ENCODE results near the gene TMEM50B.
"Not testable (repeated sequence)": the region's sequence is repeated elsewhere in the genome, so short reads cannot be mapped to it uniquely, and the experiment has no call there.

The TMEM50B gene

DNA sequence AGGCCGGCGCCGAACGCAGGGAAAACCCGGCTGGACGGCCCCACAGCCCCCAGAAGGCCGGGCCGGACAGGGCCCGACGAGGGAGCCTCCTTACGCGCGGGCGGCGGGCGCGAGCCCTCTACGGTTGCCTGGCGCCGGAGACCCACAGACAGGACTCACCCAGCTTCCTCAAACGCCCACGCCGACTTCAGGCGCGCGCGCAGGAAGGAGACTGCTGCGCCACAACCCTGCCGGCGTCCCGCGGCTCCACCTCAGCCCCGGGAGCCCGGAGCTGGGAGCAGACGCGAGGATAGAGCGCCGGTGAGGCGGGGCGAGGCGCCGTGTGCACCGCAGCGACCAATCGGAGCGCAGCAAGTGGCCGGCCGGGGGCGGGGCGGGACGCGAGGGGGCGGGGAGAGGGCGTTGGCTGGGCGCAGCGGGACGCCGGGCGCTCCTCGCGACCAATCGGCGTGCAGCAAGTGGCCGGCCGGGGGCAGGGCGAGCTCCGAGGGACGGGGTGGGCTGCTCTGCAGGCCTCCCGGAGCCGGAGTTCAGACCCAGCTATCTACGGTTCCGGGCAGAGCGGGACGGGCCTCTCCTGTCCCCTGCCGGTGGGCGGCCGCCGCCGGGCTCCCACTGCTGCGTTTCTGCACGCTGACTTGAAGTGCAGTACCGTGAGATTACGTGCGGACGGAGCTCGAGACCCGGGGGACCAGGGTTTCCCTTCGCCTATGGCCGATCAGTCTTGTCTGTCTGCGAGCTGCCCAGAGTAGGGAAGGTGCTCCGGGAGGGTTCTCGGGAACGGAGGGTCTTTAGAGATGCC lies at the start of gene TMEM50B:
TSS of gene TMEM50B (minus strand) at position 296 of the 802 bp plus-strand sequence. CDS start 11,089 bp downstream, outside the sequence.
- peak; percentile 97 for DNase-seq

DNA sequence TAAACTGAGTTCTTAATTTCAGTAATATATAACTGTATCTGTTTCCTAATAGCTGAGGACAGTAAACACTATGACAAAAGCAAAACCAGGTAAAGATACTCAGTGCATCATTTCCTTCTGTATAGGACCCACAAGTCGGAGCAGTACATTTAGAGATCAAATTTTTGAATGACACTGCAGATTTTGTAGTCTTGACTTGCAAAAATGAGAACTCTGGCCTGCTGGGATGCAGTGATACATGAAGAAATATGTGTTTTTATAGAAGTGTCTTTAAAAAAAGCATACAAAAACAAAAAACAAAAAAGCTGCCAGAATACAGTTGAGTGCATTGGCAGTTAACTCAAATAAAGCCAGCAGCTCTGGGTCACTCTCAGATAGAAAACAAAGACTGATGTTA lies 43.2 kb upstream of the TMEM50B start:
- no peak for DNase-seq

DNA sequence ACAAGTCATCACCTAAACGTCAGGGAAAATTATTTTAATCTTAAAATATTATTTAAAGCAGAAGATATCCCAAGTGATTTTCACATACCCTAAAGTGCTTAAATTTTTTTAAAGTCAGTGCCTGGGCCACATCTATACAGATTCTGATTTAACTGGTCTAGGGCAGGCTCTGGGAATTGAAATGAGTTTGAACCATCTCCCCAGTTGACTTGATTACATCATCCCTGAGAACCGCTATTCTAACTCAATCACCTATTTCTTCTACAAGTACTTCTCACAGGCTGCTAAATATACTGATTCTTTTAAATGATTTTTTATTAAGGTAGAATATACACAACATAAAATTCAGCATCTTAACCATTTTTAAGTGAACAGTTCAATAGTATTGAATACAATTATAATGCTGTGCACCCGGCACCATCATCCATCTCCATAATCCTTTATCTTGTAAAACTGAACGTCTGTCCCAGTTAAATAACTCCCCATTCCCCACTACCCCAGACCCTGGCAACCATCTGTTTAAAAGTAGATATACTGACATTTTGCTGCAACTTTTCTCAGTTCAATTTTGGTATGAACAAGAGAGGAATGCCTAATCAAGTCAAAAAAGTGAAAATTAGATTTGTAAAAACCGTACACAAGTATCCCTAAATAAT lies 42.7 kb upstream of the TMEM50B start:
- no peak for DNase-seq

DNA sequence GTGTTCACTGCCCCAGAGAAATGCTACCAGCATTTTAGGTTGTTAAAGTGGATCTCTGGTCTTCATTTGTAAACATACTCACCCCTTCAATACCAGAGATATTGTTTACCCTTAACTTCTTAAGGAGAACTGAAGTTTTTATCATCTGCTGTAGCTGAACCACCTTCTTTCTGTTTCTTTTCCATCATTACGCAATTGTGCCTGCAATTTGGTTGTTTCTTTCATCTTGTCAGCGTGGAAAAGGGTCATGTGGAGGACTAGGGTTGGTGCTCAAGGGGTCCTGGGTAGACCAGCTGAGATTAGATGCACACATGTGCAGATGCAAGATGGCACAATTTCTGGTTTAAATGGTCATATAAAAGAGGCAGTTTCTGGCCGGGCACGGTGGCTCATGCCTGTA lies 39.1 kb upstream of the TMEM50B start:
- no peak for DNase-seq

DNA sequence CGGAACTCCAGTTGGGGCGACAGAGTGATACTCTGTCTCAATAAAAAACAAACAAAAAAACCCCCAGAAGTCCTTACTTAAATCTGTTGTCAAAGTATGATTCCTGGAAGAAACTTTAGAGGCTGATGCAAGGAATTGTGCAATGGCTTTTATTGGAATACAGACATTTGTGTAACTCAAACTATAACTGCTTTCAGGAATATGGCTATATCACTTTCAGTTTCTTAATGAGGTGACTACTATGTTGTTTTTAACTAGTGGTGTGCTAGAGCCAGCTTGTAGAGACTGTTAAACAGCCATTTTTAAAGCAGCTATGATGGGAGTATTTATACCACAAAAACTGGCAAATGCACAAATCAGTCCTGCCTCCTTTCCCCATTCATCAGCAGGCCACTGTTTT lies 34.5 kb upstream of the TMEM50B start:
- DNase-seq = no peak

DNA sequence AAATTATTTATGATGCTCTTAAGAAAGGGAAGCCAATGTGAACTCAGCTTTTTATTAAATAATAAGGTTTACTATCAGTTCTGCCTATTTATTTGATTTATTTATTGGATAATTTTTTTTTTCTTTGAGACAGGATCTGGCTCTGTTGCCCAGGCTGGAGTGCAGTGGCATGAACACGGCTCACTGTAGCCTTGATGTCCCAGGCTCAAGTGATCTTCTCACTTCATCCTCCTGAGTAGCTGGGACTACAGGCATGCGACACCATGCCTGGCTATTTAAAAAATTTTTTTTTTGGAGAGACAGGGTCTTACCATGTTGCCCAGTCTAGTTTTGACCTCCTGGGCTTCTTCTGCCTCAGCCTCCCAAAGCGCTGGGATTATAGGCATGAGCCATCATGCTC lies 32.7 kb upstream of the TMEM50B start:
- no peak for DNase-seq

DNA sequence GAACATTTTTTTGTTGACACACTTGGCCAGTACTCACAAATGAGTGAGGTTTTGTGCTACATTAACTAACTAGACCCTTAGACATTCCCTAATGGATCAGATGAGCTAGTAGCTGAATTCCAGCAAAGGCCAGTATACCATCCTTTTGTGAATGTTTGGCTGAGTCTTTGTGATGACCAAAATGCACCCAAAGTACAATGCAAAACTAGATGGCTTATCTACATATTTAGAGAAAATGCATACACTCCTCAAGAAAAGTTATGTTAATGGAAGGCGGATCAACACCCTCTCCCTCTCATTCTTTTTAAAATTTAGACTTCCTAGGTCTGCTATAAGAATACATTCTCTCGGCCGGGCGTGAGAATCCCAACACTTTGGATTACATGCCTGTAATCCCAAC lies 31.9 kb upstream of the TMEM50B start:
- no peak for DNase-seq

DNA sequence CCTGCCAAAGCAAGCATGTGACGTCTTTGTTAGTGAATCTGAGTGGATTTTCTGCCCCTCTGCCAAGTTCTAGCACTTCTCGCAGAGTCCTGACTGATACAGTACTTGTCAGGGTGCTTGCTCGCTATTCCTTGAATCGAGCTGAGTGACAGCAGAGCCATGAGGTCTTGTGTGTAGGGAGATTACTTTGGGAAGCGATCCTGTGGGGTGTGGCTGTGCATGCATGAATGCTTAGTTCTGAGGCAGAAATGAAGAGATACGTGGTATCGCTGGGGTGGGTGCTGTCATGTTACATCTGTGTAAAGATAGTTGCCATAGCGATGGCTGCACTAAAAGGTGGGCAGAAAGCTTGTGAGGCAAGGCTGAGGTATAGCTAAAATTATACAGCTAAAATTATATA lies 31.1 kb upstream of the TMEM50B start:
- no peak for DNase-seq

DNA sequence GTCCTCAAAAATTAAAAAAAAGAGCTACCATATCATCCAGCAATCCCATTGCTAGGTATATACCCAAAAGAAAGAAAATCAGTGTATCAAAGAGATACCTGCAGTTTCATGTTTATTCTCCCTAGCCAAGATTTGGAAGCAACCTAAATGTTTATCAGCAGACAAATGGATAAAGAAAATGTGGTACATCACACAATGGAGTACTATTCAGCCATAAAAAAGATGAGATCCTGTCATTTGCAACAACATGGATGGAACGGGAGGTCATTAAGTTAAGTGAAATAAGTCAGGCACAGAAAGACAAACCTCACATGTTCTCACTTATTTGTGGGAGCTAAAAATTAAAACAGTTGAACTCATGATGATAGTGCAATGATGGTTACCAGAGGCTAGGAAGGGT lies 27.2 kb upstream of the TMEM50B start:
- DNase-seq = not testable (repeated sequence)

DNA sequence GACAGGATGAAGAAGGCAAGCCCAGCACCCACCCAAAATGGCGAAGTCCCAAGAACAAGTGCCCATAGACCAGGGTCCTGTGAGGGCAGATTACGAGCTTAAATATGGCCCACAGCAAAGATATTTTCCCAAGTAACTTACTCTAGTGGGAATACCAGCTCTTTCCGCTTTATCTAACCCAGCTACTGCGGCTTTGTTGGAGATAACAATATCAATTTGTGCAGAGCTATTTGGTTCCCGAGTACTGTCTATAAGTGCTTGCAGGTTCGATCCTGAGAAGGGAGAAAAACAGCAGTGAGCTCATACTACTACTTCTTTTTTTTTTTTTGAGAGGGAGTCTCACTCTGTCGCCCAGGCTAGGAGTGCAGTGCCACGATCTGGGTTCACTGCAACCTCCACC lies 26.1 kb upstream of the TMEM50B start:
- DNase-seq = no peak

DNA sequence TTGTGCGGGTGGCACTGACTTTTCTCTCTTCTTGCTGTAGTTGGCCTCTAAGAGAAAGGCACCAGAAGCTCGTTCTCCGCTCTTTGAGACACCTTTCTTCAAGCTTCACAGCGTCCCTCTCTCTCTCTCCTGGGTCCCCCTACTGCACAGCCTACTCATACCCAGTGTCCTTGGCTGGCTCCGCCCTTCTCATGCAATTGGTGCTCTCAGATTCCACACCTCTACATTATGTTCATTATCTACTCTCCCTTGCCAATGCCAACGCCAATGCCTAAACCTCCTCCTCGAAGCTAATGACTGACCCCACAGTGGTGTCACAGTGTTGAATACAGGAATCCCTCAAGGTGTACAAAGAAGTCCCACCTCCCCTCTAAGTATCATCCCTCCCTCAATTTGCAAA lies 16.6 kb upstream of the TMEM50B start:
- no peak for DNase-seq

DNA sequence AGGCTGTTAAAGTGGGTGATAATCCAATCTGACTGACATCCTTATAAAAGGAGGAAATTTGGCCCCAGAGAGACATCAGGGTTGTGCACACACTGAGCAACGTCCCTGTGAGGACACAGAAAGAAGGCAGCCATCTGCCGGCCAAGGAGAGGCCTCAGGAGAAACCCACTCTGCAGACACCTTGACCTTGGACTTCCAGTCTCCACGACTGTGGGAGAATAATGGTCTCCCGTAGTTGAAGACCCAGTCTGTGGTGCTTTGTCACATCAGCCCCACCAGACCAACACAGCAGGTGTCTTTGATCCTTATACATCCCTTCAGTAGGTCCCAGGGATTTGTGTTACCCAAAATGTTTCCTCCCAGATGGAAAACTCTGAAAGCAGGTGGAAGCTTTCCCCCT lies 16.0 kb upstream of the TMEM50B start:
- DNase-seq = no peak

DNA sequence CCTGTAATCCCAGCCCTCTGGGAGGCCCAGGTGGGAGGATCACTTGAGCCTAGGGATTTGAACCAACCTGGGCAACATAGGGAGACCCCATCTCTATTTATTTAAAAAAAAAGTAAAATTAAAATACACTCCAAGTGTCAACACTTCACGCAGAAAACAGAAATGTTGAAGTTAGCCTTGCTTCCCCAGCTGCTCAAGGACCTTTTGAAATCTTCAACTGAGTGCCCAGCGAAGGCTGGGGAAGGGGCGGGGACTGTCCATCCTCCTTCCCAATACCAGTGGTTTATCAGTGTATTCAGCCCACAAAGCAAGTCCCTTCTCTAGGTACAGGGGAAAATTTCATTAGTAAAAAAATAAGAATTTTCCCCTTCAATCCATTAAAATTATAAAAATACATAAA lies 14.0 kb upstream of the TMEM50B start:
- no peak for DNase-seq

DNA sequence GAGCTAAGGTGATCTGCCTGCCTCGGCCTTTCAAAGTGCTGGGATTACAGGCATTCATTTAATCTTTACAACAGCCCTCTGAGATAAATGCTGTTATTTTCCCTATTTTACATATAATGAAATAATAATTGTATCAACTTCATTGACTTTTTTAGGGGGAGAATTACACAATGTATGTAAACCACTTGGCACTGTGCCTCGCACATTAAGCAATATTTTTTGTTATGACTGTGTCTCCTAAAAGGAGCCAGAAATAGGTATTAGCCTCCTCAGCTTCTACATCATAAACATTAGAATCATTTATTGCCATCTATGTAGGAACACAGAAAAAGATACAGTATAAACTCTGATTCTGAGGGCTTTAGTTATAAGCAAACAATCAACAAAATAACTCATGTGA lies 12.8 kb upstream of the TMEM50B start:
- no peak for DNase-seq

DNA sequence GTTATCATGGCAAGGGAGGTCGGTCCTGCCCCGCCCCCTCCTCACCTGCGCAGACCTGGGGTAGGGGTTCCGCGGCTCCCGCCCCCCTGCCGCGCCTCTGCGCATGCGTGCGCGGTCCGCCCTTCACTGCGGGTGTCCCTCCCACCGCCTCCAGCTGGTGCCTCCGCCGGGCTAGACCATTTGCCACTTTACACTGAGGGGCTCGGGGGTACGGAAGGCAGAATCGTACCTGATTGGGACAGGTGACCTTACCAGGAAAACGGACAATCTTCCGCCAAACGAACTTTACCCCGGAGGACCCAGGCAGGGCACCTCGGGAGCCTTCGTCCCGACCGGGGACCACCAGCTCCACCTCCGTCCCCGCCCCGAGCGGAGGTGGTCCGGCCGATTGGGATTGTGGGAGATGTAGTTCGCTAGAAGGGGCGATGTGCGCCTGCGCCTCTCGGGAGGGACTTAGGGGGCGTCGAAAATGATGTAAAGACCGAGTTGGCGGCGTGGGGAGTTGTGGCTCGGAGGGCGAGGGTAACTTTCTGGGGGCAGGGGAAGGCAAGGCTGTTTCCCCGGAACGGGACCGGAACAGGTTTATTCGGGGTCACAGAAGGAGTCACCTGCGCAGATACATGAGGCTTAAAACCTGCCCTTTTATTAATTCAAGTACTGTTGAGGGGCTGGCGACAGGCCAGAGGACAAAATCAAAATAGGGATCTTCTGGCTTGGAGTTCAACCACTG lies 11.8 kb upstream of the TMEM50B start, which contains the start of gene DNAJC28:
TSS of gene DNAJC28 (minus strand) at position 344 of the 730 bp plus-strand sequence. CDS start 2,323 bp downstream, outside the sequence.
- DNase-seq = peak; percentile 94

DNA sequence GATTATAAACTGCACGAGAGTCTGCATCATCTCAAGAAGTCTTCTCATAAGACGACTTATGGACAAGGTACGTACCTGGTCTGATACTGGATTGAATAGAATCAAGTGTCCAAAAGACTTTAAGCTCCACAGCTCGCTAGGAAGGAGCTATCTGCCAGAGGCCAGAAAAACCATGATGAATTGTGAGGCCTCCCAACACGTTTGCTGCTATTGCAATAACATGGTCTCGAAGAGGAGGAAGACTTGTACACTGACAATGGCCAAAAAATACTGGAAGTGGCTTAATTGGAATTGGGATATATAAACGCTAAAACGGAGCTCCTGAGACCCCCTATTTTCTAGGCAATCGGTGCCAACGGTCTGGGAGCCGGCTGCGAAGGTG lies 11.2 kb upstream of the TMEM50B start:
- no peak for DNase-seq

DNA sequence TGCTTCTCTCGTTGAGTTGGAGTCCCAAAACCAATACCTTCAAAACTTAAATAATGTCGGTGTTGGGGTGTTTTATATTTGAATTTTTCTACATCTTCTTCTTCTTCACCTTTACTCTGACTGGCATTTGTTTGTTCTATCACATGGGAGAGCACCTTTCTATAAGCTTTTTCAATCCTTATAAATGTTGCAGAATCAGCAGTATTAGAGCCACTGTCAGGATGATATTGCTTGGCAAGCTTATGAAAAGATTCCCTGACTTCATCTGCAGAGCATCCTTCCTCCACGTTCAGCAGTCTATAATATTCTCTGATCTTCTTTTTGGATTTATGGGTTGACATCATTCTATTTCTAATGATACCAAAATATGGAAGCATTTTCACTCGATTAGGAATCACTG lies 9.2 kb upstream of the TMEM50B start:
- no peak for DNase-seq

DNA sequence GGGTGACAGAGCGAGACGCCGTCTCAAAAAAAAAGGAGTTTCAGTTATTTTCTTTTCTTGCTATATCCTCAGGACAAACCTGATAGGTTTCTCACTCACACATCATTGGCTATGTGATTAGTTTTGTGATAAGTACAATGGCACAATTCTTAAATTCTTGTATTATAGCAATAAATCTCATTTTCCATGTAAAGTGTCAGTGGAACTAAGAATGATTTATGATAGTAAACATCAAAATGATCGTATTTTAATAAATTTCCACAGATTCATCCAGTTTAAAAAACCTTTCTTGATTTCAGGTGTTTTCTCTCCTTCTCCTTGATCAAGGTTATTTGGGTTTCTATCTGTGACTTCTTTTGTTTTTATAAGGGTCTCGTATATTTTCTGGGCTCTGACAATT lies 8.2 kb upstream of the TMEM50B start:
- no peak for DNase-seq

DNA sequence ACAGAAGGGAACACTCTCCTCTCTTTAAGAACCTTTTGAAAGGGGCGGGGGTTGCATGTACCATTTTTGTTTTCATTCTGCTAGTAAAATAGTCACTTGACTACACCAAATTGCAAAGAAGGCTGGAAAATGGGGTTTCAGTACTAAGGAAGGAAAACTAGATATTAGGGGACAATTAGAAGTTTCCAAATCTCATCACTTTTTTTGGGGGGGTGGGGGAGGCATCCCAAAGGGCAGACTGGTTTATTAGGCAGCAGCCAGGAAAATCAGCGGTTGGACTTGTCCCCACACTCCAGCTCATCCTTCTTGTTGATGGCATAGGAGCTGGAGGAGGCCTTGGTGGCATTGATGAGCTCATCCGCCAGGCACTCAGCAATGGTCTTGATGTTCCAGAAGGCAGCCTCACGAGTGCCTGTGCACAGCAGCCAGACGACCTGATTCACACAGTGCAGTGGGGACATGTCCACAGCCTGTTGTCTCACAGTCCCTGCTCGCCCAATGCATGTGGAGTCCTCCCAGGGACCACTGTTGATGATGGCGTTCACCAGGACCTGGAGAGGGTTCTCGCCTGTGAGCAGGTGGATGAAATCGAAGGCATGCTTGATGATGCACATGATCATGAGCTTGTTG lies 1.7 kb upstream of the TMEM50B start:
- DNase-seq = no peak

DNA sequence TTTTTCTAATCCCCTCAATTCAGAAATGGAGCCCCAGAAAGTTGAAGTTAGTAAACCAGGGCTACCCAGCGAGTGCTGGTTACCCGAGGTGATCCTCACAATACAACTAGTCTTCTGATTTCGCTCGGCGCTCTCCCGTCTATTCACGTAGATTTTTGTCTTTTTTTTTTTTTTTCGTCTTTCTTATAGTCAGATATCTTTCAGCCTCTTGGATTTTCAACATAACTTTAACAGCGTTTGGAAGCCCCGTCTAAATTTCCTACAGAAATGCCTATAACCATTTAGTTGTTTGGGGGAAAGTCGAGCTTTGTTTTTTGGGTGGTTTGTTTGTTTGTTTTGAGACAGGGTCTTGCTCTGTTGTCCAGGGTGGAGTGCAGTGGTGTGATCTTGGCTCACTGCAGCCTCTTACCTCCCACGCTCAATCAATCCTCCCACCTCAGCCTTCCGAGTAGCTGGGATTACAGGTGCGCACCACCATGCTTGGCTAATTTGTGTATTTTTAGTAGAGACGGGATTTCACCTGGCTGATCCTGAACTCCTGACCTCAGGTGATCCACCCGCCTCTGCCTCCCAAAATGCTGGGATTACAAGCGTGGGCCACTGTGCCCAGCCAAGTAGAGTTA lies 818 bp upstream of the TMEM50B start:
- DNase-seq = no peak

DNA sequence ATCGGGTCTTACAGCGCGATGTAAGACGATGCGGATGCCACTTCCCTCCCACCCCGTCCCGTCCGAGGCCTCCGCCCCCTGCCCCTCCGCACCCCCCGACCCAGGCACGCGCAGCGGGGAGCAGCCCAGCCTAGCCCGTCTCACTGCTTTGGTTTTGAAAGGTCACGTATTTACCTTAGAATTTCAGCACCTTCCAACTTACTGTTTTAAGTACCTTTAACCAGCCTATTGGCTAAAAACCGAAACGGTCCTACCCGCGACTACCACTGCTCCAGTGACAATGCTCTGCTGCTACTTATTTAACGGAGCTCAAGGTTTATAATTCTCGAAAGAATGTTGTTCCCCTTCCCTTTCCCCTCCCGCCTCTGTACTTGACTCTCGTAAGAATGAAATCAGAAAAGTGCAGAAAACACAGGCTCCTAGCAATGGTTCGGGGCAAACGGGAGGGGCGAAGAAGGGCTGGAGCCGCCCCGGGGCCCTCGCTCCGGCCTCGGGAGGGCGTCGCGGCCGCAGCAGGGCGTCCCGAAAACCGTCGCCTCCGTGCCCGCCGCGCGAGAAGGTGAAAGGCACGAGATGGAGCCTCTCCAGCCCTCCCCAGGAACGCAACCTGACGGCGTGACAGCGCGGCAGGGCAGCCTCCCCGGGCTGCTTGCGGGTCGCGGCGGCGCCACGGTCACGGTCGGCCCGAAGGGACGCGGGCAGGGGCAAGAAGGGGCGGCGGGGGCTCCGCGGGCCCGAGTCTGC lies 667 bp downstream of the TMEM50B start:
- peak; percentile 62 for DNase-seq

DNA sequence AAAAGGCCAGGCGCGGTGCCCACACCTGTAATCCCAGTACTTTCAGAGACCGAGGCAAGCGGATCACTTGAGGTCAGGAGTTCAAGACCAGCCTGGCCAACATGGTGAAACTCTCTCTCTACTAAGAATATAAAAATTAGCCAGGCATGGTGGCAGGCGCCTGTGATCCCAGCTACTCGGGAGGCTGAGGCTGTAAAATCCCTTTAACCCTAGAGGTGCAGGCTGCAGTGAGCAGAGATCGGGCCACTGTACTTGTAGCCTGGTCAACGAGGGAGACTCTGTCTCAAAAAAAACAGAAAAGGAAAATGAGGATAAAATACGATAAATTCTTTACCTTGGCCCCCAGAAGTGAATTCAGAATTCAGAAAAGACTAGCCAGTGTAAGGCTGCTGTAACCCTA lies 1.6 kb downstream of the TMEM50B start:
- no peak for DNase-seq

Data from NK-92 treated with Interleukin-12 subunit alpha and Interleukin-12 subunit beta, amount 100 ng/mL, for 24 hours (cell line).